HG02588 (cell line): ENCODE results near the gene MBD5.

Source experiments
- ATAC-seq: cut with Tn5 transposase; IDR thresholded peaks from one replicate; pipeline ENCODE4 v1.9.1; 2021; ENCODE audit warnings: mild to moderate bottlenecking, moderate library complexity; ENCODE audit not compliant: unreplicated experiment

The MBD5 gene

GRCh38 chr2:148108385-148108784, 87.5 kb downstream of the MBD5 start:
- no peak for ATAC-seq

GRCh38 chr2:148110184-148110583, 89.3 kb downstream of the MBD5 start:
- no peak for ATAC-seq

- ATAC-seq: no peak
Observed at GRCh38 chr2:148122788-148123187, 101.9 kb downstream of the MBD5 start.

GRCh38 chr2:148124271-148124670, 103.4 kb downstream of the MBD5 start:
- ATAC-seq: no peak

GRCh38 chr2:148130581-148130980, 109.7 kb downstream of the MBD5 start:
- no peak for ATAC-seq

GRCh38 chr2:148132412-148132811, 111.5 kb downstream of the MBD5 start:
- no peak for ATAC-seq

- no peak for ATAC-seq
Observed at GRCh38 chr2:148135705-148136104, 114.8 kb downstream of the MBD5 start.

GRCh38 chr2:148136441-148136840, 115.5 kb downstream of the MBD5 start:
- ATAC-seq: no peak

- no peak for ATAC-seq
Observed at GRCh38 chr2:148161909-148162435, 141.1 kb downstream of the MBD5 start.

- ATAC-seq: no peak
Observed at GRCh38 chr2:148162871-148163270, 142.0 kb downstream of the MBD5 start.

- no peak for ATAC-seq
Observed at GRCh38 chr2:148165975-148166374, 145.1 kb downstream of the MBD5 start.

- no peak for ATAC-seq
Observed at GRCh38 chr2:148167241-148167766, 146.4 kb downstream of the MBD5 start.

- ATAC-seq: no peak
Observed at GRCh38 chr2:148167855-148168254, 147.0 kb downstream of the MBD5 start.

- ATAC-seq: no peak
Observed at GRCh38 chr2:148172131-148172753, 151.4 kb downstream of the MBD5 start.

- ATAC-seq: no peak
Observed at GRCh38 chr2:148173168-148173567, 152.3 kb downstream of the MBD5 start.

GRCh38 chr2:148177559-148177958, 156.7 kb downstream of the MBD5 start:
- ATAC-seq: no peak

GRCh38 chr2:148179724-148180123, 158.8 kb downstream of the MBD5 start:
- ATAC-seq: no peak

GRCh38 chr2:148184976-148185375, 164.1 kb downstream of the MBD5 start:
- ATAC-seq: no peak

- ATAC-seq: no peak
Observed at GRCh38 chr2:148194882-148195281, 174.0 kb downstream of the MBD5 start.

GRCh38 chr2:148201075-148202004, 180.4 kb downstream of the MBD5 start:
- ATAC-seq: no peak

GRCh38 chr2:148202237-148202636, 181.3 kb downstream of the MBD5 start:
- ATAC-seq: no peak

GRCh38 chr2:148207111-148207510, 186.2 kb downstream of the MBD5 start:
- ATAC-seq: no peak
